ENCODE data around the gene FNTB. TPM values are rescaled to one million over a fixed set of nuclear protein-coding genes. Genes with fewer than 3 reads are reported as not detected.

FNTB gene
- total RNA-seq, 1 experiment from 2014 or later = 35.3 TPM

- Histone ChIP-seq H3K27ac (peak overlapping the region; percentile 83; the same call in 1 of the 2 replicates), H3K9me3 (ENCODE audit: insufficient read depth, low read depth) (no peaks in the 10 kb centered on the region), H3K4me2 (0 out of 2 replicates have a peak overlapping the region, but pooled peaks have one; percentile 82), H4K20me1 (ENCODE audit: insufficient read depth) (no peaks in the 10 kb centered on the region), H3K27me3 (ENCODE audit: insufficient read depth, low read depth) (no peaks in the 10 kb centered on the region), H3K9me2 (ENCODE audit: insufficient read depth) (no peaks in the 10 kb centered on the region), H3K79me2 (ENCODE audit: low read depth) (peaks cover 36% of the 10 kb centered on the region), H2AFZ (no peak overlapping the region), H3K4me1 (replicated peaks; ENCODE audit: insufficient read depth) (peaks cover 40% of the 10 kb centered on the region), H3K36me3 (ENCODE audit: low read depth) (peaks cover 18% of the 10 kb centered on the region), H3K4me3 (no peak overlapping the region), H3F3A (ENCODE audit: insufficient read depth, low read depth) (peaks cover 14% of the 10 kb centered on the region; the same call in 1 of the 2 replicates)
- no peak for DNase-seq
- no TSS peak for BruUV-seq (replicated peaks)
- TF ChIP-seq CTCF (conservative IDR thresholded peaks at IDR 0.05) (no peak), EZH2 (IDR thresholded peaks at IDR 0.05; ENCODE audit: low read depth) (no peak)
- intact Hi-C loops (cut with micrococcal nuclease; ENCODE audit: unreplicated experiment) = no loop called here
- ChIA-PET CTCF (no interaction called here), POLR2A (ENCODE audit: unreplicated experiment) (no interaction called here)
These were observed 42.7 kb upstream of the FNTB start for GRCh38 chr14:64944041-64944440.

- Histone ChIP-seq H3K9me2 (ENCODE audit: insufficient read depth) (no peaks in the 10 kb centered on the region), H3K4me1 (replicated peaks; ENCODE audit: insufficient read depth) (peaks cover 39% of the 10 kb centered on the region), H3K27ac (no peak overlapping the region), H3K79me2 (ENCODE audit: low read depth) (peaks cover 28% of the 10 kb centered on the region), H3K4me3 (no peak overlapping the region), H3K36me3 (ENCODE audit: low read depth) (peaks cover 21% of the 10 kb centered on the region), H3K9me3 (ENCODE audit: insufficient read depth, low read depth) (no peaks in the 10 kb centered on the region), H2AFZ (no peak overlapping the region), H3F3A (ENCODE audit: insufficient read depth, low read depth) (peaks cover 10% of the 10 kb centered on the region; the same call in 1 of the 2 replicates), H3K27me3 (ENCODE audit: insufficient read depth, low read depth) (no peaks in the 10 kb centered on the region), H4K20me1 (ENCODE audit: insufficient read depth) (no peaks in the 10 kb centered on the region), H3K4me2 (no peak overlapping the region)
- no peak for DNase-seq
- no TSS peak for BruUV-seq (replicated peaks)
- ChIA-PET POLR2A (ENCODE audit: unreplicated experiment) (no interaction called here), CTCF (no interaction called here)
- TF ChIP-seq CTCF (conservative IDR thresholded peaks at IDR 0.05) (no peak), EZH2 (IDR thresholded peaks at IDR 0.05; ENCODE audit: low read depth) (no peak)
- intact Hi-C loops (cut with micrococcal nuclease; ENCODE audit: unreplicated experiment) = no loop called here
These were observed 41.8 kb upstream of the FNTB start for GRCh38 chr14:64944861-64945260.

- ChIA-PET CTCF (no interaction called here), POLR2A (ENCODE audit: unreplicated experiment) (no interaction called here)
- no peak overlapping the region for H3K4me3 ChIP-seq
- H3K36me3 ChIP-seq (ENCODE audit: low read depth) = peaks cover 13% of the 10 kb centered on the region
- BruUV-seq (replicated peaks) = no TSS peak
- no peak for DNase-seq
- no peak overlapping the region for H3K4me2 ChIP-seq
- H3K9me3 ChIP-seq (ENCODE audit: insufficient read depth, low read depth) = no peaks in the 10 kb centered on the region
- H3K27ac ChIP-seq = no peak overlapping the region
- peaks cover 20% of the 10 kb centered on the region for H3K79me2 ChIP-seq (ENCODE audit: low read depth)
- H2AFZ ChIP-seq = no peak overlapping the region
- intact Hi-C loops (cut with micrococcal nuclease; ENCODE audit: unreplicated experiment) = no loop called here
- no peaks in the 10 kb centered on the region for H3K27me3 ChIP-seq (ENCODE audit: insufficient read depth, low read depth)
- no peaks in the 10 kb centered on the region for H3K9me2 ChIP-seq (ENCODE audit: insufficient read depth)
- H3K4me1 ChIP-seq (replicated peaks; ENCODE audit: insufficient read depth) = peaks cover 31% of the 10 kb centered on the region
- H3F3A ChIP-seq (ENCODE audit: insufficient read depth, low read depth) = peaks cover 10% of the 10 kb centered on the region; the same call in 1 of the 2 replicates
- no peak for TF ChIP-seq CTCF (conservative IDR thresholded peaks at IDR 0.05)
- TF ChIP-seq EZH2 (IDR thresholded peaks at IDR 0.05; ENCODE audit: low read depth) = no peak
- no peaks in the 10 kb centered on the region for H4K20me1 ChIP-seq (ENCODE audit: insufficient read depth)
These were observed 41.1 kb upstream of the FNTB start for GRCh38 chr14:64945431-64946178.

All from PC-9 (cell line).